Measurements from ENCODE around the gene MPC1.
"Not testable (repeated sequence)": the region's sequence is repeated elsewhere in the genome, so short reads cannot be mapped to it uniquely, and the experiment has no call there.

MPC1 gene

GRCh38 chr6:166365806-166366205 lies 16.9 kb downstream of the MPC1 start:
- TF ChIP-seq CTCF (IDR thresholded peaks at IDR 0.05; ENCODE audit: control extremely low read depth, extremely low read depth, low read depth, missing control alignments), result no peak
- CTCF ChIA-PET, result interaction anchor here (2.1 kb wide), 1 partner anchor 15 kb away, joined by 14 read pairs; no protein-coding TSS in a partner anchor
- POLR2A ChIA-PET, result no interaction called here
- DNase-seq (ENCODE audit: extremely low spot score), result no peak

GRCh38 chr6:166365221-166365620 lies 17.5 kb downstream of the MPC1 start:
- CTCF ChIA-PET, result interaction anchor here (1.2 to 1.7 kb wide), 2 partner anchors 11 to 16 kb away, joined by 4 to 5 read pairs; no protein-coding TSS in a partner anchor
- no peak for TF ChIP-seq CTCF (IDR thresholded peaks at IDR 0.05; ENCODE audit: control extremely low read depth, extremely low read depth, low read depth, missing control alignments)
- POLR2A ChIA-PET, result no interaction called here
- DNase-seq (ENCODE audit: extremely low spot score), result no peak

- TF ChIP-seq CTCF (IDR thresholded peaks at IDR 0.05; ENCODE audit: control extremely low read depth, extremely low read depth, low read depth, missing control alignments), result no peak
- ChIA-PET POLR2A (no interaction called here), CTCF (interaction anchor here (1.2 to 1.7 kb wide), 4 partner anchors 10 to 90 kb away, joined by 3 to 5 read pairs (median 4); no protein-coding TSS in a partner anchor)
- DNase-seq (ENCODE audit: extremely low spot score), result no peak
Observed at GRCh38 chr6:166364456-166364855, 18.3 kb downstream of the MPC1 start.

- DNase-seq (ENCODE audit: extremely low spot score); POLR2A ChIA-PET: not testable (repeated sequence)
- CTCF ChIA-PET, result interaction anchor here (0.9 kb wide), 1 partner anchor 49 kb away, joined by 3 read pairs; no protein-coding TSS in a partner anchor
Observed at GRCh38 chr6:166362427-166362826, 20.3 kb downstream of the MPC1 start.

- CTCF ChIA-PET, result interaction anchor here (0.9 to 1.4 kb wide), 2 partner anchors 19 to 40 kb away, joined by 4 to 6 read pairs; no protein-coding TSS in a partner anchor
- no peak for DNase-seq (ENCODE audit: extremely low spot score)
- POLR2A ChIA-PET, result no interaction called here
- TF ChIP-seq CTCF (IDR thresholded peaks at IDR 0.05; ENCODE audit: control extremely low read depth, extremely low read depth, low read depth, missing control alignments), result no peak
Observed at GRCh38 chr6:166361077-166361429, 21.7 kb downstream of the MPC1 start.

- ChIA-PET CTCF (interaction anchor here (0.7 to 1.4 kb wide), 3 partner anchors 18 to 40 kb away, joined by 3 to 6 read pairs (median 4); no protein-coding TSS in a partner anchor), POLR2A (no interaction called here)
- TF ChIP-seq CTCF (IDR thresholded peaks at IDR 0.05; ENCODE audit: control extremely low read depth, extremely low read depth, low read depth, missing control alignments), result no peak
- DNase-seq (ENCODE audit: extremely low spot score), result no peak
Observed at GRCh38 chr6:166360243-166361076, 22.3 kb downstream of the MPC1 start.

- CTCF ChIA-PET, result interaction anchor here (2.7 kb wide), 1 partner anchor 25 kb away, joined by 14 read pairs; no protein-coding TSS in a partner anchor
- TF ChIP-seq CTCF (IDR thresholded peaks at IDR 0.05; ENCODE audit: control extremely low read depth, extremely low read depth, low read depth, missing control alignments), result no peak
- POLR2A ChIA-PET, result no interaction called here
- no peak for DNase-seq (ENCODE audit: extremely low spot score)
Observed at GRCh38 chr6:166355552-166355951, 27.2 kb downstream of the MPC1 start.
